ENCODE results near the gene RNF39. TPM values are rescaled to one million over a fixed set of nuclear protein-coding genes. Genes with fewer than 3 reads are reported as not detected.
"Not testable (repeated sequence)": the region's sequence is repeated elsewhere in the genome, so short reads cannot be mapped to it uniquely, and the experiment has no call there.

The RNF39 gene, protein sequence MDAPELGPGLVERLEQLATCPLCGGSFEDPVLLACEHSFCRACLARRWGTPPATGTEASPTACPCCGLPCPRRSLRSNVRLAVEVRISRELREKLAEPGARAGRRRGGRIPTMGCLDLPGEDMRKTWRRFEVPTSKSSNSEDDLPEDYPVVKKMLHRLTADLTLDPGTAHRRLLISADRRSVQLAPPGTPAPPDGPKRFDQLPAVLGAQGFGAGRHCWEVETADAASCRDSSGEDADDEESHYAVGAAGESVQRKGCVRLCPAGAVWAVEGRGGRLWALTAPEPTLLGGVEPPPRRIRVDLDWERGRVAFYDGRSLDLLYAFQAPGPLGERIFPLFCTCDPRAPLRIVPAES
- not detected in 2 replicates for total RNA-seq
- polyA plus RNA-seq (2012) = 1.4 TPM

DNA sequence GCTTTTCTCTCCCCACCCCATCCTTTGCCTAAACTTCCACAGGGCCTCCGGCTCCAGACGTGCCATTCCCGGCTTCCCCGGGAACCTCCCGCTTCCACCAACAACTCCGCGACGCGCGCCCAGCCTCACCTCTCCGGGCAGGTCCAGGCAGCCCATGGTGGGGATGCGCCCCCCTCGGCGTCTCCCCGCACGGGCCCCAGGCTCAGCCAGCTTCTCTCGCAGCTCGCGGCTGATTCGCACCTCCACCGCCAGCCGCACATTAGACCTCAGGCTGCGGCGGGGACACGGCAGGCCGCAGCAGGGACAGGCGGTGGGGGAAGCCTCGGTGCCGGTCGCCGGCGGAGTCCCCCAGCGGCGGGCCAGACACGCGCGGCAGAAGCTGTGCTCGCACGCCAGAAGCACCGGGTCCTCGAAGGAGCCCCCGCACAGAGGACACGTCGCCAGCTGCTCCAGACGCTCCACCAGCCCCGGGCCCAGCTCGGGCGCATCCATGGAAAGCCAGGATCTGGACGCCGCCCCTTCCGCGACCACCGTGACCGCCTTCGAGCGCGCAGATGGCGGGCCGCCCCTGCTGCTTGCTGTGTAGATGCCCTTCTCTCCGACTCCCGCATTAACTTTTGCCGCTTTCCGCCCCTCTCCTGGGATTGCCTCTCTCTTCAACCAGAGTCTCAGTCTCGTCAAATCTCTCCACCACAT lies at the start of gene RNF39:
Gene RNF39 (minus strand): TSS at position 676 of the 696 bp plus-strand sequence. CDS start 184 bp downstream, at position 492.
- no peak for DNase-seq (ENCODE audit: low read depth)

DNA sequence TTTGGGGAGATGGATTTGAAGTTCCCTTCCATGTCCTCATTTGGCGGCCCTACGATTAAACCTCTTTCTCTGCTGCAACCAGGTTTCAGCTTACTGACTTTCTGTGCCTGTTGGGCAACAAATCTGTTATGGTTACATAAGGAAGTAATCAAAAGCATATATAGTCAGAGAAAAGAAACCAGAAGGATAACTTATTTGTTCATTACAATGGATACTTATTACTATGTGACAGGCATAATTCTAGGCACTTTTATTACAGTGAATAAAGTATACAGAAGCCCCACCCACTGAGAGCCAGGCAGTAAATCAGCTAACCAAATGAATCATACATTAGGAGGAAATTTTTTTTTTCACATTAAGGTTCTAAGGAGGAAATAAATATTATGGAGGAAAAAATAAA lies 46.9 kb upstream of the RNF39 start:
- no peak for DNase-seq (ENCODE audit: low read depth)

DNA sequence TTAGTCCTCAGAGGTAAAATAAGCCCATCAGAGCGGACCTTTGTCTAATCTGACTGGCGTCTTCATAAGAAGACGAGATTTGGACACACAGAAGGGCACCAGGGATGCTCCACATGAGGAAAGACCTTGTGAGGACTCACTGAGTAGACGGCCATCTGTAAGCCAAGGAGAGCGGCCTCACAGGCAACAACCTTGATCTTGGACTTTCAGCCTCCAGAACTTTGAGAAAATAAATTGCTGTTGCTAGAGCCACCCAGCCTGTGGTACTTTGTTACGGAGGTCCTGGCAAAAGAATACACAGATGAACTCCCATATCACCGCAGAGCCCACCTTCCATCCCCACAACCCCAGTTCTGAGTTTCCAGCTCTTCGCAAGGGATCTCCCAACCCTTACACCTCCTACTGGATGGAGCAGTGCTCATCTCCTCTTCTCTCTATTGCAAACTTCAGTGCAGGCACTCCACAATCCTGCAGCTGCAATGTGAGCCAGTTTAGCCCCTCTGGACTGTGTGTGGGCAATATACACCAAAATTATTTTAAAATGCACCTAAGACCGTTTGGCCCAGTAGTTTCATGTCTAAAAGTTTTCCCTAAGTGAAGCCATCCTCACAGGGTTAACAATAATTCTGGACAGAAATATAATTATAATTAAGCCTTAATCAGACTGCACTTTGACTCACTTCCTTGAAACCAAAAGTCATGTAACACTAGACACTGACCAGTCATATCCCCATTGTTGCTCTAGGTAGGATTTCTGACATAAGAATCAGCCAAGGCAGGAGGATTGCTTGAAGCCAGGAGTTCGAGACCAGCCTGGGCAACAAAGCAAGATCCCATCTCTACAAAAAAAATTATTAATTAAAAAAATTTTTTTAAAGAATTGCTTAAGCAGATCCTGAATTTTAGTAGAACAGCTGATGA lies 46.1 kb upstream of the RNF39 start:
- DNase-seq (ENCODE audit: low read depth) = no peak

DNA sequence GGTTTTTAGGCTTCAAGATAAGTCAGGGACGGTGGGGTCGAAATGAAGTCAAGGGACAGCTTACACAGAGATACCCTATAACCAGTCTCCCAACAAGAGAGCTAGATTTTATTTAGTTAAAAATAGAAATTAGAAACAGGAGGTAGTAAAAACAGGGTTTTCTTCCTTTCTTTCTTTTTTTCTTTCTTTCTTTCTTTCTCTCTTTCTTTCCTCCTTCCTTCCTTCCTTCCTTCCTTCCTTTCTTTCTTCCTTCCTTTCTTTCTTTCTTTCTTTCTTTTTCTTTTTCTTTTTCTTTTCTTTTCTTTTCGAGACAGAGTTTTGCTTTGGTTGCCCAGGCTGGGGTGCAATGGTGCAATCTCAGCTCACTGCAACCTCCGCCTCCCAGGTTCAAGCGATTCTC lies 43.1 kb upstream of the RNF39 start:
- not testable (repeated sequence) for DNase-seq (ENCODE audit: low read depth)

DNA sequence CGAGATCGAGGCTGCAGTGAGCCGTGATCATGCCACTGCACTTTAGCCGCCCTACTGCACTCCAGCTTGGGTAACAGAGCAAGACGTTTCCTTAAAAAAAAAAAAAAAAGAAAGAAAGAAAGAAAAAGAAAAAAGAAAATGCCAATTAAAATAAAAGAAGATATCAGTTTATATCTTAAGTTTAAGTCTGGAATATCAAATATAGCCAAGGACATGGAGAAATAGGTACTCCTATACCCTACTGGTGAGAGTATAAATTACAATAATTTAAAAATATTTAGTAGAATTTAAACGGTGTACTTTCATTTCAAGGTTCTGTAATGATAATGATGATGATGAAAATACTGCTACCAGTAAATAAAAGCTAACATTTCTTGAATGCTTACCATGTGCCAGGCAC lies 41.2 kb upstream of the RNF39 start:
- DNase-seq (ENCODE audit: low read depth) = no peak

DNA sequence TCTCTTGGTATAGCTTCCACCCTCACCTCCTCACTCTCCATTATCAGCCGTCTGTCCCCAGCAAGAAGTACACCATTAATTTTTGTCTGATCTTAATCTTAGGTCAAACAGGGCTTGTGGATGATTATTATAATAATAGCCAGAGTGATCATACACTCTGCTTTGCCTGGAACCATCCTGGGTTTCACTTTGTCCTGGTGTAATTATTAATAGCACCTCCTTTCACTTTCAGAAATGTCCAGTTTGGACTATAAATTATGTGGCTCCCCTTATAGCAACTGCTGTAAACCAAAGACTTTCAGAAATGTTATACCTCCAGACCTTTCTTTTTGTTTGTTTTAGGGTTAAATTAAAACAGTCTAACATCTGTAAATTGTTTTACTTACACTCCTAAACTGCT lies 38.3 kb upstream of the RNF39 start:
- no peak for DNase-seq (ENCODE audit: low read depth)

DNA sequence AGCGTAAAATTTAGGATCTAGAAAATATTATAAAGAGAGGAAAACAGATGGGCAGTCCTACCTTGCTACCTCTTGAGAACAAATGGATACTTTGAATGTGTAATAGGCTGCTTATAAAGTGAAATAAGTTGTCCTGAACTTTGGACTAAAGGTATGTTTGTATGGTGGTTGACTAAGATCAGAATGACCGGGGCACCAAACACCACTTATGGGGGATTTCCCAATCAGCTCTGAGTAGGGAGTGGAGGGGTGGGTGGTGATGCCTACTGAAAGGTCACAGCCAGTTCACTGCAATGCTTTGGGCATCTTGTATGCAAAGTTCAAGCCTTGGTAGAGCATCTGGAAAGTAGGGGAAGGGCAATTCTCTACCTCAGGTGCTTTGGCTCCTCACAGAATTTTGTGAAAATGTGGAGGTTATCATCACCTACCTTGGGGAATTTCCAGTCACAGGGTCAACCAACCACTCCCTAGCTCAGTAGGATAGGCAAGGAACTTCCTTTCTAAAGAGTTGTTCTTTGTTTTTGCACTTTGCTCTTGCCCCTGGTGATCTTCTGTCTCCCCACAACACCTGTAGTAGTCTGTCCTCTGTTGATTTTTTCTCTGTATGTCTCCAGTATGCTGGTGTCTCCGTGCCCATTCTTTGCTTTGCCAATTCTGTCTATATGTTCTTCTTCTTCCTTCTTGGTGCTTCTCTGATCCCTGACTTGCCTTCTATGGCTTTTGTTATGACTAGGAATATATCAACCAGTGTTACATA lies 37.6 kb upstream of the RNF39 start, which contains the start of gene TRIM31:
Gene TRIM31 (minus strand): TSS at position 88 of the 757 bp plus-strand sequence. CDS start 285 bp downstream, outside the sequence.
- DNase-seq (ENCODE audit: low read depth) = no peak

DNA sequence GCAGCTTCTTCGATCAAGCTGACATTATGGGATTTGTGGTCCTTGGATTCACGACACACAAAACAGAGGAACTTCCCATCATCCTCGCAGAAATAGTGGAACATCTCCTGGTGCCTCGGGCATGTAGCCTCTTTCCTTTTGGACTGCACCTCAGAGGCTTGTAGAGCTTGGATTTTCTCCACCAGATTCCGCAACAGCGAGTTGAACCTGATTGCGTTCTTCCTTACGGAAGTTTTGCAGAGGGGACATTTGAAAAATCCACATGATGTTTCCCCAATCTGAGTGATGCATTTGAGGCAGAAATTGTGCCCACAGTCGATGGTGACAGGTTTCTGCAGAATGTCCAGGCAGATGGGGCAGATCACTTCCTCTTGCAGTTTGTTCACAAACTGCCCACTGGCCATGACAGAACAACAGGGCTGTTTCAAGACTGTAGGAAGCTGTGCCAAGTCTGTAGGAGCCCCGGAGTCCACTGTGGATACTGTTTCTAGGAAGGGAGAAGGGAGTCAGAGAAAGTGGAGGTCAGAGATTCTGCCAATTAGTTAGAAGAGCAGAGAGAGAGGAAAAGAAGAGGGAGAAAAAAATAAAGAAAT lies 36.9 kb upstream of the RNF39 start:
- DNase-seq (ENCODE audit: low read depth) = no peak

DNA sequence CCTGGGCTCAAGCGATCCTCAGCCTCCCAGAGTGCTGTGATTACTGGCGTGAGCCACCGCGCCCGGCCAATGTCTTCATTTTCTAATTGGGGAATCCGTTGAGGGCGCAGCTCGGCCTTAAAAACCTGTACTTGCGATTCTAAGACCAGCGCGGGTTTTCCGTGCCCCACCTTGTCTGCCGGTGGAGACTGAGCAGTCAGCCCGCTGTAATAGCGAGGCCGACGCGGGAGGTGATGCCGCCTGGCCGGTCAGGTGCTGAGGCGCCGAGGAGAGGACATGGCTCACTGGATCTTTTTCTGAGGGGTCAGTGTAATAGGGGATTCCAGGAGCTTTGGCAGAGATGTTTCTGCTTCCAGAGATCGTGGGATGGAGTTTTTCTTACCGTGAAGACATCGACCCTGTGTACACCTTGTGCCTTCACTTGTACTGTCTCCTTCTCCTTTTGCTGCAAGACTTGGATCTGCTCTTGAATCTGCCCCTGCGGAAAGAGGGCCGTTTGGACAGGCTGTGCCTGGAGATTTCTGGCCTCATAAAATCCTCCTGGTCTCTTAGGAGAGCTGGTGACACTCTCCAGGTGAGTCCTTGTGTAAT lies 35.8 kb upstream of the RNF39 start:
- DNase-seq (ENCODE audit: low read depth) = no peak

DNA sequence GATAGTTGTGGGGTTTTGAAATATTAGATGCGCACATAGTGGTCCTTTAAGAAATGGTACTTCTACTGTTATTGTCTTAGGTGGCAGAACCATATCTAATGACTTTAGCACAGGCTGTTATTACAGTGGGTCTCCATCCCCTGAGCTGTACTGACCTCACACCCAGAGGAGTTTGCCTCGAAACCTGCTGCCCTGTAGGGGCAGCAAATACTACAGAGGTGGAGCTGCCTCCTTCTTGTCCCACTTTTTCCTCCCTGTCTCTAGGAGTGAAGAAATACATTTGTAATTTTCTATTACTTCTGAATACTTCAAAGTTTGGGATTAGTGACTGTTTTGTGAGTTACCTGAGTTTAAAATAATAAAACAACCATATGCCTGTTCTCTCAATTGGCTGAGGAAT lies 29.1 kb upstream of the RNF39 start:
- DNase-seq (ENCODE audit: low read depth) = no peak

DNA sequence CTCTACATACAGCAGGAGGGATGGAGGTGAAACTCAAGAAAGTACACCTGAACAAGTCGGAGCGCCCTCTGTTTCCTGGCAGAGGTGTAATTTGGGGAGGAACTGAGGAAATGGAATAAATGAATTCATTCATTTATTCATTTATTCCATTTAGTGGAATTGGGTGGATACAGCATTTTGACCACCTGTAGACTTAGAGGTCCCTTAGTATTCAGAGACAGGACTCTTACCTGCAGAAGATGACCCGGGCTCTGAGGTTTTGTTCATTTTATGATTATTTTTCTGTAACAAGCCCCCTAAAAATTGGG lies 28.3 kb upstream of the RNF39 start:
- no peak for DNase-seq (ENCODE audit: low read depth)

DNA sequence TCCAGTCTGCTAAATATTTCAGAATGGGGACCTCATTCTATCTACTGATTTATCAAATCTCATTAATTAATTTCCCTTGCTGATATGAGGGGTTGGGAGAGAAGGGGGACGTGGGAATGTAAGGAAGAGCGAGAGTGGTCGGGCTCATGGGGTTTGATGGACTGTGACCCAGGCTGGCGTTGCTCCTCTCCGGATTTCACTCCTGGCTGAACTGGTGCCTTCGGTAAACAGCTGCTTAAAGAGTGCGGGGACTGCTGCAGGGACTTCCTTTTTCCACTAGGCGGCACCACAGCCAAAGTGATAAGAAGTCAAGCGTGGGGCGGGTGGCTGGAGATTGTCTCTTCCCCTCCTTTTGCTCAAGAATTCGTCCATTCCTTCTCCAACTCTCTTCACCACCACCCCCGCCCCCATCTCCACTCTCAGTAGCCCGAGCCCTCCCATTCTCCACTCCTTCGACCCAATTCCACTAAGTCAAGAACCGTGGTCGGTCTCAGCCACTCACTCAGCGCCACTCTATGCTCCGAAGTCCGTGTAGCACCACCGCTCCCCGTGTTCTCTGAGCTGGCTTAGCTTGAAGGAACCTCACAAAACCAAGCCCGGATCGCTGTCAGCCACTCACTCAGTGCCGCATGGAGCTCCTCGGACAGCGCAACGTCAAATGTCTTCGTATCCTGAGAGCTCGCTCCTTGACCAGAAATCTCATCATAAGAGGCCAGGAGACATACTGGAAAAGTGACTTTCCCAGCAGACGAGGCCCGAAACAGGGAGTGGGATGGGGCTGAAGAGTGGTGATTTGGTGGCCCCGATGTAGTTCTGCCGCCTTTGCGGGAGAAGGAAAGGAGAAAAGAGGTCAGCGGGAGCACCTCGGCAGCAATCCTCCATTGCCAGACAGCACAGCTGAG lies 27.7 kb upstream of the RNF39 start:
- peak; percentile 95 for DNase-seq (ENCODE audit: low read depth)

DNA sequence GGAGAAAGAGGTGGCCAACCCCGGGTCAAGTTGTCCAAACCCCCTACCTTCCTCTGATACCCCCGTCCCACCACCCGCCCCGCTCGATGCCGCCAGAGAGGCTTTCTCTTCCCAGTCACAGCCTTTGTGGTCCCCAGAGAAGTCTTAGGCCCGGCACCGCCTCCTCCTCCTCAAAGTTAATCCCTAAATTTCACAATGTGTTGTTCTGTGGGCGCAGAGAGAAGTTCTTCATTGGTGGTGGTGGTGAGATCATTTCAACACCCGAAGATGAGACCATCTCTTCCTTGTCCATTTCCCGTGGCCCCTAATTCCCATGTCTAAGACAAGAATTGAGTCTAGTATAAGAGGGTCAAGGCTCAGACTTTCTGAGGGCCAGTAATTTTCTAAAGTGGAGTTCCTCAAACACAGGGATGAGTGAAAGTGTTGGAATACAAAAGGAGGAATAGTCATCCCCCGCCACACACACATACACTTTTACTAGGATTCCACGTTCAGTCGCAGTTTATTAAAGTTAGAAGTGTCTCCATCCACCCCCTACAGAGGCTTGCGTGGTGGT lies 26.9 kb upstream of the RNF39 start:
- DNase-seq (ENCODE audit: low read depth) = peak; percentile 51

DNA sequence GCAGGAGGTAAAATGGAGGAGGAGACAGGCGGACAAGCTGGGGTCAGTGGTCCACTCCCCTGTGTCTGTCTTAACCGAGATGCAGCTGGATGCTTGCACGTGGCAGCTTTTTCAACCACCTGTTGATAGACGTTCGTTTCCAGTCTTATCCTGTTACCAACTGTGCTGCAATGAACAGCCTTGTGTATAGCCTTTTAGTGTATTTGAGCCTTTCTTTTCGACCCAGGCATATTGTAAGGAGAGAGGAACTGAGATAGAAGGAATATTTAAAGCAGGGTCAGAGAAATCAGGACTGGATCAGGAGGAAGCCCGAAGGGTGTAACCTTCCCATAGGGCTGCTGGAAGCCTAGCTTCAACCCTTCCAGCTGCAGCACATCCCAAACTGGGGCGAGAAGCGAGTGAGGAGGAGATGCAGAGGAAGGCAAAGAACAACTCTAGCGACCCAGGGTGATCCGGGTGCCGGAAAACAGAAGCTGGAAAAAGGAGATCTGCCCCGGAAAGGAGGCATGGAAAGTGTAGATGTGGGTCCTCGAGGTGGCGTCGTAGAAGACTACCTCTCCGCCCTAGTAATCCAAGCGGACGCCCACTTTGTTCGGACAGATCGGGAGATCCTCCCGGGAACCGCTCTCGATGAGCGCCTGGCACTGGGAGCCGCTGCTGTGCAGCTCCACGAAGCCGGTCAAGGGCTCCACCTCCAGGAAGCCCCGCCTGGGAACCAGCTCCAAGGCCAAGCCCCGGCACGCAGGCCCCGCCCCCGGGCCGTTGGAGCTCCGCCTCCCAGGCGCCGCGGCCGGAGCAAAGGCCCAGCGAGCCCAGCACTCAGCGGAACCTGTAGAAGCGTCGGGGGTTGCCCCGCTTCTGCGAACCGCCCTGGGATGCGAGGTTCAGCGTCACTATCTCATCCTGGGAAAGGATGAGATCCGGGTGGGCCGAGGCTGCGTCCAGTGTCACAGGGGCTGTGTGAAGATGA lies 26.2 kb upstream of the RNF39 start:
- DNase-seq (ENCODE audit: low read depth) = peak; percentile 88

DNA sequence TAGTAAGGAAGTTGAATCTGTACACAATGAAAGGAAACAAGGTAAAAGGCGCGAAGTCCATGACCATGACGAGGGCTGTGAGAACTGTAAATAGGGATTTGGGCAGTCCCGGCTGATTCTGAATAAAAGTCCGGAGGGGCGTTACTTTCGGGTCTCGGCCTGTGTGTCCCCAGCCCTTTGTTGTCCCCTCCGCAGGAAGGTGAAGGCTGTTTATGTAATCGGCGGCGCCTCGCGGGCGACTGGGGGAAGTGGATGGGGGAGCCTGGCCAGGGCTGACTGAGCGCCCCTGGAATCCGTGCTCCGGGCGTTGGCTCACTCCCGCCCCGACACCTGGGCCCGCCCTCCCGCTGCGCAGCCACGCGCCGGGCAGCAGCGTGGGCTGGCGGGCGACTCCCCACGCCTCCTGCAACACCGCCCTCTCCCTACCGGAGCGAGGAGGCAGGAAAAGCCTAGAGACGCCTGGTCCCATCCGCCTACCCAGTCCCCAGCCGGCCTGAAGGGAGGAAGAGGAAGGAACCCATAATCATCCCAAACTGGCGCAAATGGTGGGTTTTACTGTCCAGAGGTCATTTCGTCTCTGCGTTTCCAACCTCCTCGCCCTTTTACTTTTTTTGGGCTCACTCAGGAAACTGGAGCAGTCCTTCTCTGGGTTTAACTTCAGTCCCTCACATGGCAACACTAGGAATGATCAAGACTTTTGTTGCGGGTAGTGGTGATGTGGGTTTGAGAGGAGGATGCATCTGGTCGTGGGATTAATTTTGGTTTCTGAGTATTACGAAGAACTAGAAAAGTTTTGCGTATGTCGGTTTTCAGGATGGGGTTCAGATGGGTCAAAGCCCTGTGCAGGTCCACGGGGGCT lies 25.2 kb upstream of the RNF39 start:
- no peak for DNase-seq (ENCODE audit: low read depth)

DNA sequence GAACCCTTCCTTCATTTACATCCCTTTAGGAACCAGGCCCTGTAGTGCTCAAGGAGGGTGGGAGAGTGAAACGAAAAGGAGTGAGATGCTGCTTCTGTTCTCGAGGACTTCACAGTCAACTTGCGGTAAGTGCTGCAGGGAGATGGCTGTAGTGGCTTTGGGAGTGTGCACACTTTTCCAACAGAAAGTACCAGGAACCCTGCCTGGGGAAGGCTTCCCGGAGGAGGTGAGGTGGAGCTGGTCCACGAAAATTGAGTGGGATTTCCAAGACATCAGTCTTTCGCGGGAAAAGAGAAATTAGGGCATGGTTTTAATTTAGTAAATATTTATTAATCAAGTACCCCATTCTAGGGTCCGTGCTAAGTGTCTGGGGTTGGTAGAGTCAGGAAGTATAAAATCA lies 24.6 kb upstream of the RNF39 start:
- DNase-seq (ENCODE audit: low read depth) = no peak
